GM18870 (cell line): ENCODE measurements around the gene CAND2.

Experiments
- ATAC-seq: cut with Tn5 transposase; IDR thresholded peaks from one replicate; pipeline ENCODE4 v1.9.1; 2021; ENCODE audit warnings: moderate library complexity; ENCODE audit not compliant: unreplicated experiment

CAND2 gene

DNA sequence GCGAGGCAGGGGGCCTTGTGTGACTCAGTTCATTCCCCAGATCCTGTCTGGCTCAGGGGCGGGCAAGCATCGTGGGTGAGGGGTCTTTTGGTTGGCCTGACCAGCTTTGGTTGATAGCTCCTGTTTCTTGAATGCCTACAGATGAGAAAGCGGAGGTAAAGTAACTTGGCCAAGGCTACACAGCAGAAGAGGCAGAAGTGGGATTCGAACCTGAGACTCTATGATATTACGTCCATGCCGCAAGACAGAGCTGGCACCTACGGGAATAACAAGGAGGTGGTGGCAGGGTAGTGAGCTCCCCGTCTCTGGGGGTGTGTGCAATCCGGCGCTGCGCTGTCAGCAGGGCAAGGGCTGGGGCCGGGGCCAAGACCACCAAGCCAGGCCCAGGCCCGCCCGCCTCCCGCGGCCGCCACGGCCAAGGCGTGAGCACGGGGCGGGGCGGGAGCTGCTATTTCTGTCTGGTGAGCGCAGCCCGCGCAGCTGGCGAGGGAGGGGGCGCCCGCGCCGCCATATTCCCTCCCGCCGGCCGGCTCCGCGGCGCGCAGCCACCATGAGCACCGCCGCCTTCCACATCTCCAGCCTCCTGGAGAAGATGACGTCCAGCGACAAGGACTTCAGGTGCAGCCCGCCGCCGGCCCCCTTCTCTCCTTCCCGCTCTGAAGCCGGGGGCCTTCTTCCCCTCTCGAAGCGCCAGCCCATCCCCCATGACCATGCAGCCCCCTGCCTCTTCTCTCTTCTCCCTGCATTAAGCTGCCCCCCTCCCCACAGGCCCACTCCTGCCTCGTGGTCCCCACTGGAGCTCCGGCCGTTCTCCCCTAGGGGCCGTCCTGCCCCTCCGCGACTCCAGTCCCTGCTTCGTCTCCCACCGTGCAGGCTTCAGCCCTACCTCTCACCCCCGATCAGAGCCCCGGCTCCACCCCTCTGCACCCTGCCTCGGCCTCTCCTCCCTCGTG lies at the start of gene CAND2:
TSS of gene CAND2 (plus strand) at position 510 of the 953 bp plus-strand sequence. CDS start at position 551, 41 bp downstream.
- no peak for ATAC-seq

DNA sequence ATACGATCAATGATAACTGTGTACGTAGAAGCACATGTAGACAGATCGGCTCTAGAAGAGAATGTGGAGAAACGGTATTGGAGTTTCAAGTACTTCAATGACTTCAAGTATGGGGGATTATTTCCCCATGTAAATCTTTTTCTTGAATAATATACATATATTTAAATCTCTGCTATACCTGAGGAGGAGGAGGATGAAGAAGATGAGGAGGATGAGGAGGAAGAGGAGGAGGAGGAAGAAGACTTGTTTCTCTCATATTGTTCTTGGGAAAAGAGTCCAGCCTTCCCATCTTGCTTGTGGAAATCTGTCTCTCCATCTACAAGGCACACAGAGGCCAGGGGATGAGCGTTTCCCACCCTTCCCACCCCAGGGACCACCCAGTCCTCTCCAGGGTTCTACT lies 48.0 kb upstream of the CAND2 start:
- ATAC-seq = no peak

GRCh38 chr3:12750223-12750622 lies 46.3 kb upstream of the CAND2 start:
- ATAC-seq = no peak

- no peak for ATAC-seq
Measured at GRCh38 chr3:12750658-12751071, 45.8 kb upstream of the CAND2 start.

DNA sequence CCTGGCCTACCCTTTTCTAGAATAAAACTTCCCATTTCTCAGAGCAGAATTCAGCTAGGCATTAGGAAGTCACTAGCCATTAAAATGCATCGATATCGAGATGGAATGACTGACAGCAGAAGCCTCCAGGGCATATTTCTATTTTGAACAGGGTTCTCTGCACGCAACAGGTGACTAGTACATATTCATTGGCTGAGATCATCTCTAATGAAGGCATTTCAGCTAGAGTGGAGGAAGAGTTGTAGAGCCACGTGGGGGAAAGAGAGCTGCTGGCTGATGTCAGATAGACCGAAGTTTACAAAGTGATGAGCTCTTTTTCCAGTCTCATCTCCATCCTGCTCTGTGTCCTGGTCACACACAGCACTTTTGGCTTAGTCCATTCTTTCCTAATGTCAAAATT lies 44.9 kb upstream of the CAND2 start:
- ATAC-seq = no peak

DNA sequence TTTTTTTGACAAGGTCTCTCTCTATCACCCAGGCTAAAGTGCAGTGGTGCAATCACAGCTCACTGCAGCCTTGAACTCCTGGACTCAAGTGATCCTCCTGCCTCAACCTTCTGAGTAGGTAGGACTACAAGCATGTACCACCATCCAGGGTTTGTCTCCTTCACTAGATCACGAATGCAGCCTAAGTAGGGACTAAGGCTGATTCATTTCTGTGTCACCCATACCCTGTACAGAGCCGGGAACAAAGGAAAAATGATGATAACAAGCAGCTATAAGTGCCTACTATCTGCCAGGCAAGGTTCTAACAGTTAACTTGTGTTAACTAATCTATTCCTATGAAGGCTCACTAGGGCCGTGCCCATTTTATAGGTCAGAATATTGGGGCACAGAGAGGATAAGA lies 44.4 kb upstream of the CAND2 start:
- no peak for ATAC-seq

- no peak for ATAC-seq
Measured at GRCh38 chr3:12752809-12753208, 43.7 kb upstream of the CAND2 start.

GRCh38 chr3:12753275-12754028 lies 43.0 kb upstream of the CAND2 start:
- ATAC-seq = no peak

DNA sequence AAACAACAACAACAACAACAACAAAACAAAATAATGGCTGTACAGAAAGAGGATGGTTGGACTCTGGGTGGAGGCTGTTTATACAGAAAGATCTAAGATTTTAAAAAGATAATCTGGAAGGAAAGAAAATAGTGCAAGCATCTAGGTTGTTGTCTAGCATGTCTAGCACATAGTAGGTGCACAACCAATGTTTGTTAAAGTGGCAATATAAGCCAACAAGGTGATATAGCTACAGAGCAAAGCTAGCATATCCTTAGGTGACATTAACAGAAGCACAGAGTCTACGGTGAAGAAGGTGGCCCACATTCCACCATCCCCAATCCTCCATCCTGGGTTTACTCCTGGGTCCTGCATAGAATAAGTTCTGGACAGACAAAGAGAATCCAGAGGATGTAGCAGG lies 42.2 kb upstream of the CAND2 start:
- ATAC-seq = no peak

DNA sequence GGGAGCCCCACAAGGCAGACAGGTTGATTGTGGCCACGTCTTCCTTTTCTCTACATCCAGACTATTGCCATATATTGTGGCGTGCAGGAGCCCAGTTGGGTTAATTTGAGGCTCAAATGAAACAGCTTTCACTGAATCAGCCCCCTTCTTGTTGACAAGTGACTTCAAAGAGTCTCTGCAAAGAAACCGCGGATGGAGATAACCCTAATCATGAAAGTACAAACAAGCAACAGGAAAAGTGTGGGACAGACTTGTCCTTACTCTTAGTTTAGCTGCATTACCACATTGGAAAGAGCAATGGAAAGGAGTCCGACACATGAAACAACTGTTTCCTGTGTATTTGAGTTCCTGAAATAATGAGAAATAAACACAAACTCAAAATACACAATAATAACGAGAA lies 40.7 kb upstream of the CAND2 start:
- ATAC-seq = no peak

DNA sequence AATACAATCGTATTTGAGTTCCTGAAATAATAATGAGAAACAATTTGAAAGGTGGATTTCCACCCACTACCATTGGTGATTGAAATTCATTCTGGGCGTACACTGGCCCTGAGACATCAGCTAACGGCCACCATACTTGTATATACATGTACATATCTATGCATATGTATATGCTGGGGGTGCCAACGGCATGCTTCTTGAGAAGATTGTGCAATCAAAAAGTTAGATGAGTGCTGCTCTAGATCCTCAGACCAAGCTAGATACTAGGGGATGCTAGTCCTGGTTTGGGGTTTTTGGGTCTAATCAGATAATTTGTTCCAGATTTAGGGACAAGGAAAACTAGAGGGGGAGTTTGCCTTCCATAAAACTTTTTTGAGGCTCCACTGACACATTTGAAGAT lies 40.3 kb upstream of the CAND2 start:
- ATAC-seq = no peak

DNA sequence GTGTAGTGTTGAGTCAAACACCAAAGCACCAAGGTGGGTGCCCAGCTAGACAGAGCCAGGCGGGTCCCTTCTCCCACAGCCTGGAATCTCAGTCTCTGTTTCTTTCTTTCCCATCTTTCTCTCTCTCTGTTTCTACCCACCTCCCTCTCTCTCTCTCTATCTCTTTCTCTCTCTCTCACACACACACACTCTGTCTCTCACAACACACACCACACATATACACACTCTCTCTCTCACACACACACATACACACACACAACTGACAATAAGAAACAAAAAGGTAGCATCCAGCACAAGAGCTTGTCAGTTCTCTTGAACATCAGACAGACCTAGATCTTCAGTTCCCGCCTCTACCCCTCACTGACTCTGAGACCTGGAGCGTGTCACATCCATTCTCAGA lies 39.8 kb upstream of the CAND2 start:
- no peak for ATAC-seq

DNA sequence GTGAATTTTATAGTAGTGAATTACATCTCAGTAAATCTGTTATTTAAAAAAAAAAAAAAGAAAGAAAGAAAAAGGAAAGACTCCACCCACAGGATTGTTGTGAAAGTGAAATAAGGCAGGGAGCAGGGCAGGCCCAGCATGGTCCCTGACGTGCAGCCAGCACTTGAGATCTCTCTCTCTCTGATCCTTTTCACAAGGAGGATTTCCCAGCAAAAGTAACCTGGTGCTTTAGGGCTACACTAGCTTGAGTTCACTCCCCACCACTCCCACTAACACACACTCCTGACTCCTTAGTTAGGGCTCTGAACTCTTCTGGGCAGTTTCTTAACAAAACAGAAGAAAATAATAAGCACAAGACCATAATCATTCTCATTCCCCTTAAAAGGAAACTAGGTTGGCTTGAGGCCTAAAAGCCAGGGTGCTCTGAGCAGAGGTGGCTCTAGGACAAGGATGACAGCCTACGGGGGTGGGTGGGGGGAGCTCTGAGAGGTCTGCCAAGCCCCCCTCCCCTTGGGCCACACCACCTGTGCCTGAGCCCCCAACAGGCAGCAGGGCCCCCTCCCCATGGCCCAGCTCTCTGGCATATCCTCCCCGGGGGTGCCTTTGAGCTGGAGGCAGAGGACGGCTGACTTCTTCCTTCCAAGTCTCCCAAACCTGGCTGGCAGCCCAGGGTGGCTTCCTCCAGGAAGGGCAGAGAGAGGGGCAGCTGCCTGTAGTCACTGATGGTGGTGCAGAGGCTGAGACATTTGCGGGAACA lies 38.3 kb upstream of the CAND2 start:
- no peak for ATAC-seq

DNA sequence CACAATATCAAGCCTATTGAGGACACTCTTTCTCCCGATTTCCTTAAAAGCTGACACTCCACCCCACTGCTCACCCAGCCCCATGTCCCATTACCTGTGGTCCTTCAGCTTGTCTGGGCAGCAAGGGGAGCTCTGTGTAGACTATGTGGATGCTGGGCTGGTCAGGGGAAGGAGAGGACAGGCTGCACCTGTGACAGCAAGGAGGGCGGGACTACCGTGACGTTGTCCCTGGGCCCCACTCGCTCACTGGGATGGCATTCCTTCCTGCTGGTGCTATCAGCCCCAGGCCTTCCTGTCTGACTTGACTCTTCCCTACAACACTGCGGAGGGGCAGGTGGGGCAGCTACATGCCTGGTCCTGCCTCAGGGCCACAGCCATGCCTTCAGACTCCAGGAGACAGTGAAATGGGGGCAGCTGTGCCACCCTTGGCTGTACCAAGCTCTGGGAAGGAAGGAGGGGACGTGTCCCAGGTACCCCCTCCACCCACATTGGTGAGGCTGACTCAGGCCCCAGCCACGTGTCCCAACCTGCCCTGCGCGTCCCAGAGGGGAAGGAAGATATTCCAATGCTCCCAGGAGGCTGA lies 37.3 kb upstream of the CAND2 start, which contains the start of gene TMEM40:
TSS of gene TMEM40 (minus strand) at position 163 of the 583 bp plus-strand sequence. CDS start 9,427 bp downstream, outside the sequence.
- ATAC-seq = no peak

DNA sequence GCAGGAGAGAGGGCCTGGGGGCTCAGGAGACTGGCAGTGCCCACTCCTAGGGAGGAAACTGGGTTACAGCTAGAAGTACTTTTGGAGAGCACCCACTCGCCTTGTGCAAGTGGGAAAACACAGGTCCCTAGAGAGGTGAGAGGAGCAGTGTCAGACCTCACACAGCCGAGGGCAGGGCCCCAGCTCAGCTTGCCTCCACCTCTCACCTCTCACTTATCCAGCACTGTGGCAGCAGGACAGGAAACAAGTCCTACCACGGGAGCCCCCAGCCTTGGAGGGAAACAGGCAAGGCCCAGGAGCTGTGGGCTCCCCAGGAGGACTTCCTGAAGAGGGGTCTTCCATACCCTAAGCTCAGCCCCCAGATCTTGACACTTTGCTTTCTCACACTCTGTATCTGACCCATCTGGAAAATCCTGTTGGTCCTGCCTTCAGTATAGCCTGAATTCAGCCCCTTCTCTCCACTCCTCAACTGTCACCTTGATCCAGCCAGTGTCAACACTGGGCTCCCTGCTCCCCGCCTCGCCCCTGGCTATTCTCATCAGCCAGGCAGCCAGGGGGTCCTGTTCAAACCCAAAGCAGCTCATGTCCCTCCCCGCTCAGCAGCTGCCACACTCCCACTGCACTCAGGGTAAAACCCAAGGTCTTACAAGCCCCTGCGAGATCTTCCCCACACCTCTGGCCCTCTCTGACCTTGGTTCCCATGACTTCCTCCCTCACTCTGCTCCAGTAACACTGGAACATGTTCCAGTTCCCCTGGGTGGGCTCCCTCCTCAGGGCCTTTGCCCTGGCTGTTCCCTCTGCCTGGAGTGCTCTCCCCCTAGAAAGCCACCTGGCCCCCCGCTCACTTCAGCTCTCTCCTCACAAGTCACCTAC lies 36.6 kb upstream of the CAND2 start:
- no peak for ATAC-seq

DNA sequence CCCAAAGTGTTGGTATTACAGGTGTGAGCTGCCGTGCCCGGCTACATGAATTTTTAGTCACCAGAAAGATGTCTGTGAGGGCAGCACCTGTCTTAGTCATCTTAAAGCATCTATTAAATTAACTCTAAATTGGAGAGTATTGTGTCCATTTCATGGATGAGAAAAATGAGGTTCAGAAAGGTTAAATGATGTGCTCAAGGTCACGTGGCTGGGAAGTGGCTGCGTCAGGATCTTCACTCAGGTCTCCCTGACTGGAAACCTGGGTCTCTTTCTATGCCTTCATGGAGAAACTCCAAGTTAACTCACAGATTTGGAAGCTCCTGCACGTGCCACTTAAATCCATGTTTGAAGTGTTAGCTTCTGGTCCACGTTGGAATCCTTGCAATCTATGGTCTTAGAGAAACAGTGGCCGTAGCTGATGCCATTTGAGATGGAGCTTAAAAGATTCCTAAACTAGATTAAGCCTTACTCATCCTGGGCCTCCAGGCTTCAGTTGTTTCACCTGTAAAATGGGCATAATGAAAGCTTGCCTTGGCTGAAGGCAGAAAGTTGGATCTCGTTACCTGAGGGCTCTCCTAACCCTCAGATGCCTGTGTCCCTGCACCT lies 32.2 kb upstream of the CAND2 start:
- no peak for ATAC-seq

DNA sequence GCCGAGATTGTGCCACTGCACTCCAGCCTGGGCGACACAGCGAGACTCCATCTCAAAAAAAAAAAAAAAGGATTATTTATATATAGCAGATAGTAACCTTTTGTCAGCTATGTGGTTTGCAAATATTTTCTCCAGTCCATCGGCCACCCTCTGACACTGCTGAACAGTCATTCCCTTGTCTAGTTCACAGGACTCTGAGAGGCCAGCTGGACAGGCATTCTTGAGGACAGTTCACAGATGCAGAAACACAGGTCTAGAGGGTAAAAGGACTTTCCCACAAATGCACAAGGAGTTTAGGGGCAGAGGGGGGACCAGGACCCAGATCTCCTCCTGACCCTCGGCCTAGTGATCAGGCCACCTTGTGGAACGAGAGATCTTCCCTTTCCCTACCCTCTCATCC lies 29.9 kb upstream of the CAND2 start:
- no peak for ATAC-seq

DNA sequence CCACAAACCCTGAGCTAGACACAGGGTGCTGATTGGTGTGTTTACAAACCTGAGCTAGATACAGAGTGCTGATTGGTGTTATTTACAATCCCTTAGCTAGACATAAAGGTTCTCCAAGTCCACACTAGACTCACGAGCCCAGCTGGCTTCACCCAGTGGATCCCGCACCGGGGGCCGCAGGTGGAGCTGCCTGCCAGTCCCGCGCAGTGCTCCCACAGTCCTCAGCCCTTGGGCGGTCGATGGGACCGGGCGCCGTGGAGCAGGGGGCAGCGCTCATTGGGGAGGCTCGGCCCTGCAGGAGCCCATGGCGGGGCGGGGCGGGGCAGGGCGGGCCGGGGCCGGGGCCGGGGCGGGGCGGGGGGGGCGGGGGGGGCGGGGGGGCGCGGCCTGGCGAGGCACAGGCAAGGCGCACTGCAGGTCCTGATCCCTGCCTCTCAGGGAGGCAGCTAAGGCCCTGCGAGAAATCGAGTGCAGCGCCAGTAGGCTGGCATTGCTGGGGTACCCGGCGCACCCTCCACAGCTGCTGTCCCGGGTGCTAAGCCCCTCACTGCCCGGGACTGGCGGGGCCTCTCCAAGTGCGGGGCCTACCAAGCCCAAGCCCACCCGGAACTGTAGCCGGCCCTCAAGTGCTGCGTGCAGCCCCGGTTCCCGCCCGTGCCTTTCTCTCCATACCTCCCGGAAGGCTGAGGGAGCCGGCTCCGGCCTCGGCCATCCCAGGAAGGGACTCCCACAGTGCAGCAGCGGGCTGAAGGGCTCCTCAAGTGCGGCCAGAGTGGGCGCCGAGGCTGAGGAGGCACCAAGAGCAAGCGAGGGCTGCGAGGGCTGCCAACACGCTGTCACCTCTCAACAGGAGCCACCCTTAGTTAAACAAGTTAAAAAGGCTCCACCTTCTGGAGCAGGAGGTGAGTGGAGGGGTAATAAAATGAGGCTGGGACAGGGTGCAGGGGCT lies 27.6 kb upstream of the CAND2 start:
- ATAC-seq = no peak
